Transverse colon (tissue), 4 donors: ENCODE data around the gene ZNF444. TPM values are rescaled to one million over a fixed set of nuclear protein-coding genes. Genes with fewer than 3 reads are reported as not detected.
A peak's percentile ranks its signal among the peaks of the same experiment; 100 is the strongest.

ENCODE experiments used
- DNase-seq: peaks from one replicate; pipeline ENCODE4 v3.0.0-alpha.2; 2019
- H3K27ac ChIP-seq, 4 donors: fragments of 200-600 bp; sonication (generic); 2 replicates each; pipeline ENCODE4 v1.5.1; 2016 to 2018; ENCODE audit warnings: inconsistent platforms in 4 of 4
- H3K27me3 ChIP-seq: fragments of 200-600 bp; sonication (generic); 2 replicates; pipeline ENCODE4 v1.5.1; 2017; ENCODE audit warnings: inconsistent platforms
- H3K36me3 ChIP-seq, 4 donors: fragments of 200-600 bp; sonication (generic); 2 replicates each; pipeline ENCODE4 v1.5.1; 2017 to 2019; ENCODE audit warnings: inconsistent platforms in 4 of 4
- H3K4me1 ChIP-seq, 4 donors: fragments of 200-600 bp; sonication (generic); 2 replicates each; pipeline ENCODE4 v1.5.1; 2017 to 2020; ENCODE audit warnings: inconsistent platforms in 4 of 4
- H3K4me3 ChIP-seq, 4 donors: fragments of 200-600 bp; sonication (generic); 1 replicate in 1 of 4; 2 replicates in 3 of 4; pipeline versions ENCODE4 v1.5.1 to v1.6.1; 2017 to 2019; ENCODE audit warnings: inconsistent platforms in 4 of 4
- H3K9me3 ChIP-seq, 2 donors: fragments of 200-600 bp; sonication (generic); 2 replicates each; pipeline ENCODE4 v1.5.1; 2017 to 2019; ENCODE audit warnings: inconsistent platforms in 2 of 2
- EP300 ChIP-seq: sonication (generic); formaldehyde crosslinking; IDR thresholded peaks from one replicate; pipeline ENCODE4 v1.6.1; 2017; ENCODE audit warnings: antibody characterized with exemption, low read depth
- POLR2A ChIP-seq: fragments of 450-650 bp; IDR thresholded peaks from one replicate; pipeline ENCODE4 v1.6.1; 2016; ENCODE audit warnings: antibody characterized with exemption, mild to moderate bottlenecking, moderate library complexity
- POLR2AphosphoS5 ChIP-seq, 3 donors: sonication (generic); formaldehyde crosslinking; IDR thresholded peaks; one replicate each; pipeline ENCODE4 v1.6.1; 2016; ENCODE audit warnings: antibody characterized with exemption in 3 of 3
- WGBS, 2 donors: methylation state at CpG; one replicate each; pipeline ENCODE4 v1.1.5; 2018; ENCODE audit warnings: low coverage in 1 of 2; 5-methylcytosine and 5-hydroxymethylcytosine counted together
- in situ Hi-C, 4 donors: fragments of 200-750 bp; cut with MboI; loops; one replicate each; pipeline versions ENCODE4 v1.15.0 to v1.15.1; 2017; ENCODE audit warnings: low sequenced_read_pairs in 3 of 4, low pct_ligation_motif_present in 1 of 4, low pct_unique_long_range_greater_than_20kb in 1 of 4
- intact Hi-C: fragments of 100-400 bp; cut with DNase I; formaldehyde crosslinking; loops from one replicate; pipeline ENCODE4 v1.15.1; 2023; ENCODE audit warnings: low total_unique reads
- total RNA-seq, 4 donors: library from RNA; depleted of rRNA; stranded (reverse); fragments of >200 nt; gene quantifications; one replicate each; pipeline ENCODE4 v1.1.0, GENCODE V29; 2016
- TF ChIP-seq, protein P1 (sequence below), 5 experiments: fragments of 200-600 bp in 3 of 5; fragments of 450-650 bp in 2 of 5; sonication (generic) in 3 of 5; IDR thresholded peaks; 1 replicate in 2 of 5; 2 replicates in 3 of 5; pipeline ENCODE4 v1.5.1; 2016 to 2017; ENCODE audit warnings: antibody characterized with exemption in 5 of 5, inconsistent platforms in 3 of 5, mild to moderate bottlenecking in 2 of 5, moderate library complexity in 1 of 5

Gene ZNF444
- total RNA-seq, 4 donors from 2014 or later = 20.7 to 148 (median 39.2) TPM

DNA sequence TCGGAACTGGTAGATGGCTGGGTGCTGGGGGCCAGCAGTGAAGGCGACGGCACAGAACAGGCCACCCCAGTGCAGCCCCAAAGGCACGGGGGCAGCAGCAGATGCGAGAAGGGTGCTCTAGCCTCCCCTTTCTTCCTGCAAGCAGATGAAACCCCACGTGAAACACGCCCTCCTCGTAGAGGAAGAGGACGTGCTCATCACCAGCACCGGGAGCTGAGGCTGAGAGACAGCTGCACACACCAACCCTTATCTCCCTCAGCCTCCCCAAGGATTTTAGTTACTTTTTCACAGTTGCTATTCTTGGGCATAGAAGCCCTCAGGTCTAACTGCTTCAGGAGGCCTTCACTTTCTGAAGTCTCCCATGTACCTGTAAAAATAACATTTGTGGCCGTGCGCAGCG, 31.9 kb upstream of the ZNF444 start:
- Histone ChIP-seq H3K4me3 (peak overlapping the region in 1 of 4 donors; percentile 21), H3K27ac (peak overlapping the region; percentile 84 to 92 (median 90)), H3K4me1 (peaks cover 67 to 94% (median 86%) of the 10 kb centered on the region in 4 donors), H3K9me3 (no peaks in the 10 kb centered on the region), H3K36me3 (no peaks in the 10 kb centered on the region), H3K27me3 (no peaks in the 10 kb centered on the region)
- no peak for TF ChIP-seq EP300
- no peak for TF ChIP-seq POLR2AphosphoS5 (IDR thresholded peaks at IDR 0.05)
- no peak for TF ChIP-seq POLR2A
- TF ChIP-seq, protein P1, sequence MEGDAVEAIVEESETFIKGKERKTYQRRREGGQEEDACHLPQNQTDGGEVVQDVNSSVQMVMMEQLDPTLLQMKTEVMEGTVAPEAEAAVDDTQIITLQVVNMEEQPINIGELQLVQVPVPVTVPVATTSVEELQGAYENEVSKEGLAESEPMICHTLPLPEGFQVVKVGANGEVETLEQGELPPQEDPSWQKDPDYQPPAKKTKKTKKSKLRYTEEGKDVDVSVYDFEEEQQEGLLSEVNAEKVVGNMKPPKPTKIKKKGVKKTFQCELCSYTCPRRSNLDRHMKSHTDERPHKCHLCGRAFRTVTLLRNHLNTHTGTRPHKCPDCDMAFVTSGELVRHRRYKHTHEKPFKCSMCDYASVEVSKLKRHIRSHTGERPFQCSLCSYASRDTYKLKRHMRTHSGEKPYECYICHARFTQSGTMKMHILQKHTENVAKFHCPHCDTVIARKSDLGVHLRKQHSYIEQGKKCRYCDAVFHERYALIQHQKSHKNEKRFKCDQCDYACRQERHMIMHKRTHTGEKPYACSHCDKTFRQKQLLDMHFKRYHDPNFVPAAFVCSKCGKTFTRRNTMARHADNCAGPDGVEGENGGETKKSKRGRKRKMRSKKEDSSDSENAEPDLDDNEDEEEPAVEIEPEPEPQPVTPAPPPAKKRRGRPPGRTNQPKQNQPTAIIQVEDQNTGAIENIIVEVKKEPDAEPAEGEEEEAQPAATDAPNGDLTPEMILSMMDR (IDR thresholded peaks at IDR 0.05) = no peak
- in situ Hi-C loops = no loop called here
- no peak for DNase-seq
- intact Hi-C loops = no loop called here
- 52% methylated on average over 13 of the region's 13 CpGs; no CpG with 5 or more reads in 1 of the 2 donors for WGBS, 2 donors

DNA sequence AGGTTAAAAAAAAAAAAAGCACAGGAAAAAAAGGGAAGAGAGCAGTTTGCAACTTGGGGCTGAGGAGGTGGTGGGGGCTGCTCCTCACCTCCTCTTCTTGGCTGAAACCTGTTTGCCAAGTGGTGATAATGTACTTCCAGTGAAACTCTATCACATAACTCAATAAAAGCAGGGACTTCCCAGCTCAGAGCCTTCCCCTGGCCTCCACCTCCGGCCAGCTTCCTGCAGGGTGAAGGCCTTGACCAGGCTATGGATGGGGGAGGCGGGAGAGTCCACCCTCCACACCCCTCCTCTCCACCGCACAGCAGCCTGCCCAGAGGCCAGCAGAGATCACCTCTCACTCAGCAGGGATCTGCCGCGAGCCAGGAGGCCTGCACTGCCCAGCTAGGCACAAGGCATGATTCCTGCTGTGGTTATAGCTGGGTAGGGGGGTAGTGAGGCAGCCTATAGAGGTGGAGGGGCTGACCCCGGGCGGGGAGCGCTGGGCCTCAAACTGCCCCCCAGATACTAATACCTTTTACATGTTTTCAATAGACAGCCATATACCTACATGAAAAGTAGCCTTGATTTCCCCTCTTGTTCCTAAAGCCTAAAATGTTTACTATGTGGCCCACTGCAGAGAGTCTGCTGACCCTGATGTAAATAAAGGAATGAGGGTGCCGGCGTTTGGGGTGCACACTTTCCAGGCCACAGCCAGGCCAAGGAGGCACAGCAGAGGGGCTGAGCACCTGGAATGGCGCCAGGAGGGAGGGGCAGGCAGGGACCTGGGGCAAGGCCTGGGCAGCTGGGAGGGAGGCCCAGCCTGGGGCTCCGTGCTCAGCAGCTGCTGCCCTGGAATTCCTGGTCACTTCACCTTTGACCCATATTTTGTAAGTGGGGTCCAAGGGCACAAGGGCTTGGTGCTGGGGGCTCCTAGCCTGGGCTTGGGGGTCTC, 30.3 kb upstream of the ZNF444 start:
- DNase-seq = peak; percentile 40
- in situ Hi-C loops = no loop called here

DNA sequence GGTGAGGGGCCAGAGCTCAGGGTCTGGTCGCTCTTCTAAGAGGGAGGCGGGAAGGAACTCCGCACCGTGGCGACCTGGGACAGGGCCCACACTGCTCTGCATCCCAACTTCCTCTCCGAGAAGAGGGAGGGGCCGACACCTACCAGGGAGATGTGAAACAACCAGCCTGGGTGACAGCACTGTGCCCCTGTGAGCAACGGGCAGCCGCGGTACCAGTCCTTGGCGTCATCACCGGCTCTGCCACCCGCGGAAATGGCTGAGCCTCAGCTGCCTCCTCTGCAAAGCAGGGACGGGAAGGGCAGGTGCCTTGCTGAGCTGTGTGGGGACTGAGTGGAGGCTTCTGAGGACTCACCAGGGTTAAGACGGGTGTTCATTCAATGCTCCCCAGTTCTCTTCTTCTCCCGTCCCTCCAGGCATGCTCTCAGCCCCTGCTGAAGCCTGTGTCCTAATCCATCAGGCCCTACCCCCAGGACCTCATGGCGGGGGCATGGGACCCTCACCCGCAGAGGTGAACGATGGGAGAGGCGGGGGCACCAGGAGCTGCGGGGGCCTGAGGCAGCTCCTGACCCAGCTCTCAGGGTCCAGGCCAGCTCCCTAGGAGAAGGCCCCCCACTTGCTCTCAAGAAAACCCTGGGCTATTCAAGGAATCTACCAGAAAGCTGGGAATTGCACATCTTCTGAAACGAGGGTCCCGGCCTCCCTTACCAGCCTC, 29.3 kb upstream of the ZNF444 start:
- 16 to 35% methylated on average over 6 to 21 of the region's 24 CpGs for whole genome bisulfite sequencing, 2 donors
- Histone ChIP-seq H3K36me3 (no peaks in the 10 kb centered on the region), H3K9me3 (no peaks in the 10 kb centered on the region), H3K4me1 (peaks cover 62 to 86% (median 66%) of the 10 kb centered on the region in 4 donors), H3K27me3 (no peaks in the 10 kb centered on the region), H3K4me3 (peak overlapping the region in 1 of 4 donors; percentile 2), H3K27ac (peak overlapping the region; percentile 71 to 84 (median 82))
- intact Hi-C loops = no loop called here
- TF ChIP-seq, protein P1 (IDR thresholded peaks at IDR 0.05) = no peak
- TF ChIP-seq EP300 = no peak
- TF ChIP-seq POLR2AphosphoS5 (IDR thresholded peaks at IDR 0.05) = peak in 2 of 3 donors; percentile 18 to 39
- TF ChIP-seq POLR2A = peak; percentile 30
- DNase-seq = peak; percentile 86
- in situ Hi-C loops = no loop called here

More for the DNA sequence above, 30.3 kb upstream of the ZNF444 start:
- no peaks in the 10 kb centered on the region for H3K36me3 ChIP-seq
- H3K4me3 ChIP-seq = peak overlapping the region in 1 of 4 donors; percentile 2
- no peaks in the 10 kb centered on the region for H3K27me3 ChIP-seq
- H3K9me3 ChIP-seq = no peaks in the 10 kb centered on the region
- TF ChIP-seq EP300 (no peak), POLR2AphosphoS5 (IDR thresholded peaks at IDR 0.05) (peak in 1 of 3 donors; percentile 6)
- H3K27ac ChIP-seq = peak overlapping the region; percentile 71 to 84 (median 82)
- intact Hi-C loops = no loop called here
- WGBS, 2 donors = 28% methylated on average over 8 of the region's 12 CpGs; no CpG with 5 or more reads in 1 of the 2 donors
- peaks cover 70 to 91% (median 75%) of the 10 kb centered on the region in 4 donors for H3K4me1 ChIP-seq

DNA sequence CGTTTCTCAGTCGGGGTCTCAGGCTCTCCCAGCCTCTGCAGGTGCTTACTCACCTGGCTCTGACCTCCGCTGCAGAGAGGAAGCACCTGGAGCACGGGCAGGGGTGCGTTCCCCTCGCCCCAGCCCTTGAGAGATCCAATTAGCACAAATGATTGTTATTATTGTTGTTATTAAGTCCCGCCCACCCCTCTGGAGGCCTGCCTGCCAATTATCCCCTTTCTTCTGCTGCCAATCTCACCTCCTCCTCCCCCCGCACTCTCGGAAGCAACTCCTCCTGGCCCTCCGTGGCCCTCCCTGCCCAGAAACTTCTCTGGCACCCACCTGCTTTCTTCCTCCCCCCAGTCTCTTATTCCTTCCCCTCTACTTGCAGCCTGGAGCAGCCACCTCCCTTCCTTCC, 28.8 kb upstream of the ZNF444 start:
- Histone ChIP-seq H3K9me3 (no peaks in the 10 kb centered on the region), H3K27me3 (no peaks in the 10 kb centered on the region), H3K36me3 (no peaks in the 10 kb centered on the region), H3K4me1 (peaks cover 60 to 86% (median 64%) of the 10 kb centered on the region in 4 donors), H3K27ac (peak overlapping the region; percentile 71 to 84 (median 82)), H3K4me3 (no peak overlapping the region)
- intact Hi-C loops (no loop called here), in situ Hi-C loops (no loop called here)
- no peak for DNase-seq
- WGBS, 2 donors = 50 to 62% methylated on average over 4 to 10 of the region's 10 CpGs
- TF ChIP-seq EP300 = no peak
- TF ChIP-seq POLR2A = no peak
- TF ChIP-seq, protein P1 (IDR thresholded peaks at IDR 0.05) = no peak
- TF ChIP-seq POLR2AphosphoS5 (IDR thresholded peaks at IDR 0.05) = no peak
